A549 (cell line): ENCODE results near the gene MXI1. TPM values are rescaled to one million over a fixed set of nuclear protein-coding genes. Genes with fewer than 3 reads are reported as not detected.

ENCODE experiments used
- ATAC-seq, 2 experiments: fragments of 200-7000 bp in 1 of 2; fragments of >200 bp in 1 of 2; cut with Nextera tagmentation in 1 of 2; cut with Tn5 transposase in 1 of 2; 3 replicates each; pipeline versions ENCODE4 v1.8.0 to v1.9.1; 2018 to 2020; ENCODE audit warnings: mild to moderate bottlenecking in 1 of 2, moderate library complexity in 1 of 2
- CTCF ChIA-PET: fragments of 300-600 bp; sonication (Branson Sonifier 250); formaldehyde crosslinking; extraction: SDS; loops from one replicate; lab custom pipeline; 2021; ENCODE audit warnings: antibody characterized with exemption, inconsistent platforms; lab: Yijun Ruan, JAX
- POLR2A ChIA-PET: fragments of 350-600 bp; formaldehyde crosslinking; extraction: SDS; loops from one replicate; lab custom pipeline; 2021; ENCODE audit warnings: antibody characterized with exemption, inconsistent platforms; lab: Yijun Ruan, JAX
- DNase-seq, 2 experiments: peaks; one replicate each; pipeline versions ENCODE4 v3.0.0 to v3.0.0-alpha.2; 2011 to 2016; ENCODE audit warnings: low read depth in 1 of 2, low spot score in 1 of 2
- FAIRE-seq: peaks from 2 replicates; lab custom pipeline; 2011; peaks lifted over from hg19 to GRCh38; lab: Jason Lieb, UNC
- H3K27ac ChIP-seq, 2 experiments: fragments of >200 bp; sonication (Bioruptor Twin); formaldehyde crosslinking; 3 replicates each; pipeline ENCODE4 v1.5.1; 2016 to 2017
- H3K4me1 ChIP-seq: fragments of >200 bp; sonication (Bioruptor Twin); formaldehyde crosslinking; 3 replicates; pipeline ENCODE4 v1.6.1; 2016
- H3K4me2 ChIP-seq: fragments of >200 bp; sonication (Bioruptor Twin); formaldehyde crosslinking; 3 replicates; pipeline ENCODE4 v1.6.1; 2016
- H3K4me3 ChIP-seq: fragments of >200 bp; sonication (Bioruptor Twin); formaldehyde crosslinking; 3 replicates; pipeline ENCODE4 v1.5.1; 2016
- H3K9me3 ChIP-seq: fragments of >200 bp; sonication (Bioruptor Twin); formaldehyde crosslinking; 3 replicates; pipeline ENCODE4 v1.6.1; 2016
- BHLHE40 ChIP-seq: IDR thresholded peaks from 2 replicates; pipeline ENCODE4 v1.6.1; 2012; ENCODE audit warnings: low read depth, low read length, inconsistent platforms
- CBX2 ChIP-seq: fragments of 200-600 bp; sonication (generic); IDR thresholded peaks from 2 replicates; pipeline ENCODE4 v1.6.1; 2016; ENCODE audit warnings: low read depth, mild to moderate bottlenecking, borderline replicate concordance
- CBX8 ChIP-seq: fragments of 200-600 bp; sonication (generic); IDR thresholded peaks from 2 replicates; pipeline ENCODE4 v1.6.1; 2016
- CHD4 ChIP-seq: fragments of 200-600 bp; sonication (generic); IDR thresholded peaks from 2 replicates; pipeline ENCODE4 v1.6.1; 2016; ENCODE audit warnings: antibody characterized with exemption, mild to moderate bottlenecking, borderline replicate concordance
- EP300 ChIP-seq, 2 experiments: fragments of >200 bp; sonication (Bioruptor Twin); formaldehyde crosslinking; IDR thresholded peaks; 2 replicates in 1 of 2; 3 replicates in 1 of 2; pipeline ENCODE4 v1.6.1; 2016 to 2017
- ESRRA ChIP-seq: fragments of 150-350 bp; IDR thresholded peaks from 2 replicates; pipeline ENCODE4 v1.6.1; 2014; ENCODE audit warnings: mild to moderate bottlenecking, low read length, borderline replicate concordance
- FOSB ChIP-seq: fragments of 250-450 bp; sonication (Bioruptor Pico); IDR thresholded peaks from 2 replicates; pipeline ENCODE4 v1.5.0; 2020; ENCODE audit warnings: mild to moderate bottlenecking, moderate library complexity
- FOXS1 ChIP-seq: fragments of 250-450 bp; sonication (Bioruptor Pico); IDR thresholded peaks from 2 replicates; pipeline ENCODE4 v1.5.0; 2020; ENCODE audit warnings: mild to moderate bottlenecking, moderate library complexity
- GATA3 ChIP-seq: IDR thresholded peaks from 2 replicates; pipeline ENCODE4 v1.6.1; 2012; ENCODE audit warnings: borderline replicate concordance
- HDAC2 ChIP-seq: fragments of 200-600 bp; sonication (generic); IDR thresholded peaks from 2 replicates; pipeline ENCODE4 v1.6.1; 2016
- HOXB5 ChIP-seq: fragments of 250-450 bp; sonication (Bioruptor Pico); IDR thresholded peaks from 2 replicates; pipeline ENCODE4 v1.5.0; 2020; ENCODE audit warnings: mild to moderate bottlenecking, moderate library complexity
- JUN ChIP-seq, 2 experiments: fragments of >200 bp; sonication (Bioruptor Twin); formaldehyde crosslinking; IDR thresholded peaks; 2 replicates in 1 of 2; 3 replicates in 1 of 2; pipeline ENCODE4 v1.6.1; 2016 to 2017
- KDM5A ChIP-seq: fragments of 200-600 bp; sonication (generic); IDR thresholded peaks from 2 replicates; pipeline ENCODE4 v1.6.1; 2016; ENCODE audit warnings: antibody characterized with exemption, mild to moderate bottlenecking
- MAZ ChIP-seq: fragments of 150-350 bp; IDR thresholded peaks from 2 replicates; pipeline ENCODE4 v1.6.1; 2014; ENCODE audit warnings: antibody characterized with exemption, low read depth, low read length, borderline replicate concordance
- MYC ChIP-seq: IDR thresholded peaks from 2 replicates; pipeline ENCODE4 v1.6.1; 2012; ENCODE audit warnings: mild to moderate bottlenecking, inconsistent platforms, low read length, improper control_type of control experiment, borderline replicate concordance
- NPAS2 ChIP-seq: fragments of 250-450 bp; sonication (Bioruptor Pico); IDR thresholded peaks from 2 replicates; pipeline ENCODE4 v1.8.0; 2022; ENCODE audit warnings: mild to moderate bottlenecking, moderate library complexity, borderline replicate concordance
- POLR2A ChIP-seq: IDR thresholded peaks from 2 replicates; pipeline ENCODE4 v1.6.1; 2012; ENCODE audit warnings: mild to moderate bottlenecking, low read length
- RCOR1 ChIP-seq: fragments of 150-350 bp; IDR thresholded peaks from 2 replicates; pipeline ENCODE4 v1.6.1; 2014; ENCODE audit warnings: antibody characterized with exemption, low read length, low read depth
- RNF2 ChIP-seq: fragments of 200-600 bp; sonication (generic); IDR thresholded peaks from 2 replicates; pipeline ENCODE4 v1.6.1; 2016; ENCODE audit warnings: low read depth, mild to moderate bottlenecking, antibody characterized with exemption, moderate library complexity, borderline replicate concordance
- TP53 ChIP-seq: fragments of 250-450 bp; sonication (Bioruptor Pico); IDR thresholded peaks from 2 replicates; pipeline ENCODE4 v1.5.0; 2021; ENCODE audit warnings: mild to moderate bottlenecking, moderate library complexity
- ZC3H11A ChIP-seq: fragments of 450-650 bp; IDR thresholded peaks from 2 replicates; pipeline ENCODE4 v1.6.1; 2014; ENCODE audit warnings: antibody characterized with exemption, mild to moderate bottlenecking
- ZFP36 ChIP-seq: fragments of 450-650 bp; IDR thresholded peaks from 2 replicates; pipeline ENCODE4 v1.6.1; 2014; ENCODE audit warnings: borderline replicate concordance; ENCODE audit not compliant: partially characterized antibody
- WGBS: methylation state at CpG from one replicate; pipeline ENCODE4 v1.1.6; 2017; ENCODE audit errors: missing lambda C conversion rate; 5-methylcytosine and 5-hydroxymethylcytosine counted together
- polyA plus RNA-seq, 4 experiments: library from polyadenylated mRNA; depleted of rRNA in 3 of 4; stranded (reverse); fragments of >200 nt; fragmentation: RNase III in 1 of 4; extraction: RNeasy Plus Mini Kit Qiagen cat#74134 plus additional on column Dnase treatment in 1 of 4; gene quantifications; 2 replicates in 3 of 4; 3 replicates in 1 of 4; pipeline ENCODE4 v1.2.3, GENCODE V29; 2011 to 2017
- TF ChIP-seq, protein P1 (sequence below): IDR thresholded peaks from 2 replicates; pipeline ENCODE4 v1.6.1; 2012

The MXI1 gene
- polyA plus RNA-seq, 2 of the 4 experiments (the other 2 are of a cell fraction): 7.1 to 15.7 TPM

DNA sequence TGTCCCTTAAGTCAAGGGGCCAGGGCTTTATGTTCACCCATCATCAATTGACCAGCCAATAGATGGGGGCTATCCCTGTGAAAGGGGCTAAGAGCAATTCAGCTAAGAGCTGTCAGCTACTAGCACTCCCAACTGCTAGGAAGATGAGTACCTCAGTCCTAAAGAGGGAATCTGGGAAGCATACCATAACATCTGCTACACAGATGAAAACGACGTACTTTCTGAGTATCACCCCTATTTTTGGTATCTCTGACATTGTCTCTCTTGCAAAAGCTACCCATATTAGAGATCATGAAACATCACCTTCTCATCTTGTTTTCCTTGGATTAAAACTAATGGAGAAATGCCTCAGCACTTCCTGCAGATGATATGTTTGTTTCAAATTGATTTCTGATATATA lies 104.8 kb downstream of the MXI1 start:
- peak; percentile 70 for FAIRE-seq
- H3K4me1 ChIP-seq: peaks cover 51% of the 10 kb centered on the region
- 68% methylated on average over 2 of the region's 2 CpGs for WGBS
- ChIA-PET CTCF (interaction anchor here (0.7 to 1.9 kb wide), 22 partner anchors 12 to 369 kb away, joined by 3 to 16 read pairs (median 4); no protein-coding TSS in a partner anchor), POLR2A (interaction anchor here (1.0 kb wide), 1 partner anchor 234 kb away, joined by 3 read pairs; no protein-coding TSS in a partner anchor)
- DNase-seq: no peak
- H3K4me3 ChIP-seq: no peak overlapping the region
- TF ChIP-seq POLR2A (no peak), CBX8 (no peak), ESRRA (no peak), RNF2 (no peak), JUN (IDR thresholded peaks at IDR 0.05) (no peak), TP53 (CRISPR knock-in tag) (no peak), KDM5A (no peak), HDAC2 (no peak), CBX2 (no peak), MYC (no peak), MAZ (no peak), GATA3 (no peak), CHD4 (no peak), EP300 (IDR thresholded peaks at IDR 0.05) (no peak), ZFP36 (no peak), HOXB5 (CRISPR knock-in tag) (no peak)
- peak overlapping the region; percentile 76 to 84 for H3K27ac ChIP-seq
- ATAC-seq: peak; percentile 10 to 23; a peak in 3 of 6 replicates
- peak overlapping the region; percentile 49 for H3K4me2 ChIP-seq
- no peaks in the 10 kb centered on the region for H3K9me3 ChIP-seq

DNA sequence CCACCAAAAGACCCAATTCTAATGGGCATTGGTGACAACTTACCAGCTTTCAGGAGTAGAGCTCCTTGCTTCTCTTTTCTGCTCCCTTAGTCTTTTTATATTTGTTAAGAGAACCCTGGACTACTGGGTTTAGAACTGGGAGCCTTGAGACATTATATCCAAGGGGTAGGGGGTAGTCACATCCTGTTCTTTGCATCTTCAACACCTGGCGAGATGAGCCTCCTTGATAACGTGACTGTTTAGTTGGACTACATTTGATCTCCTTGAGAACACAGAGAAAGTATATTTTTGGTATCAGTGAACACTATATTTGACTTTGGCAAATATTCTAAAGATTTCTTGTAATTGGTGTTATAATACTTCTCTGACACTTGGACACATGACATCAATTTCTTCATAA lies 106.3 kb downstream of the MXI1 start:
- Histone ChIP-seq H3K4me1 (peaks cover 45% of the 10 kb centered on the region), H3K4me3 (no peak overlapping the region), H3K9me3 (no peaks in the 10 kb centered on the region), H3K27ac (peak overlapping the region; percentile 76 to 84), H3K4me2 (no peak overlapping the region)
- CTCF ChIA-PET: interaction anchor here (0.9 to 2.3 kb wide), 7 partner anchors 12 to 286 kb away, joined by 3 to 13 read pairs (median 3); no protein-coding TSS in a partner anchor
- POLR2A ChIA-PET: no interaction called here
- ATAC-seq (no peak), DNase-seq (no peak), FAIRE-seq (no peak)
- 74% methylated on average over 2 of the region's 2 CpGs for WGBS
- TF ChIP-seq ESRRA (no peak), NPAS2 (CRISPR knock-in tag) (no peak), CBX2 (no peak), MYC (no peak), HDAC2 (no peak), ZC3H11A (no peak)
- TF ChIP-seq, protein P1, sequence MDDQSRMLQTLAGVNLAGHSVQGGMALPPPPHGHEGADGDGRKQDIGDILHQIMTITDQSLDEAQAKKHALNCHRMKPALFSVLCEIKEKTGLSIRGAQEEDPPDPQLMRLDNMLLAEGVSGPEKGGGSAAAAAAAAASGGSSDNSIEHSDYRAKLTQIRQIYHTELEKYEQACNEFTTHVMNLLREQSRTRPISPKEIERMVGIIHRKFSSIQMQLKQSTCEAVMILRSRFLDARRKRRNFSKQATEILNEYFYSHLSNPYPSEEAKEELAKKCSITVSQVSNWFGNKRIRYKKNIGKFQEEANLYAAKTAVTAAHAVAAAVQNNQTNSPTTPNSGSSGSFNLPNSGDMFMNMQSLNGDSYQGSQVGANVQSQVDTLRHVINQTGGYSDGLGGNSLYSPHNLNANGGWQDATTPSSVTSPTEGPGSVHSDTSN: no peak

GRCh38 chr10:110317866-110318850 lies 110.8 kb downstream of the MXI1 start:
- 89% methylated on average over 15 of the region's 15 CpGs for WGBS
- H3K4me3 ChIP-seq: no peak overlapping the region
- ChIA-PET CTCF (interaction anchor here (0.8 to 1.5 kb wide), 3 partner anchors 11 to 81 kb away, joined by 3 to 5 read pairs (median 5); no protein-coding TSS in a partner anchor), POLR2A (no interaction called here)
- peaks cover 18% of the 10 kb centered on the region for H3K4me1 ChIP-seq
- H3K27ac ChIP-seq: peak overlapping the region; percentile 4 to 74; a peak in 3 of 6 replicates
- no peak overlapping the region for H3K4me2 ChIP-seq
- FAIRE-seq (no peak), ATAC-seq (peak; percentile 54 to 57; a peak in 4 of 6 replicates), DNase-seq (no peak)
- TF ChIP-seq BHLHE40 (no peak), FOSB (CRISPR knock-in tag) (no peak), HDAC2 (no peak), CHD4 (no peak), FOXS1 (CRISPR knock-in tag) (no peak), RCOR1 (no peak), POLR2A (no peak), RNF2 (no peak)
- peaks cover 21% of the 10 kb centered on the region for H3K9me3 ChIP-seq
